Lower leg skin (tissue), 4 donors: ENCODE measurements around the gene TEC. TPM values are rescaled to one million over a fixed set of nuclear protein-coding genes. Genes with fewer than 3 reads are reported as not detected.
"Not testable (repeated sequence)": the region's sequence is repeated elsewhere in the genome, so short reads cannot be mapped to it uniquely, and the experiment has no call there.

ENCODE experiments used
- DNase-seq, 2 donors: peaks; one replicate each; pipeline ENCODE4 v3.0.0-alpha.2; 2019; ENCODE audit warnings: low spot score in 2 of 2
- H3K4me3 ChIP-seq: fragments of 200-600 bp; sonication (generic); 2 replicates; pipeline ENCODE4 v1.5.1; 2017; ENCODE audit warnings: mild to moderate bottlenecking, low read depth; ENCODE audit not compliant: poor library complexity, severe bottlenecking
- CTCF ChIP-seq, 3 donors: fragments of 450-650 bp; IDR thresholded peaks; one replicate each; pipeline ENCODE4 v1.5.1; 2016; ENCODE audit warnings: antibody characterized with exemption in 3 of 3, mild to moderate bottlenecking in 3 of 3, moderate library complexity in 2 of 3
- POLR2A ChIP-seq, 2 donors: fragments of 450-650 bp; IDR thresholded peaks; one replicate each; pipeline ENCODE4 v1.6.1; 2016 to 2017; ENCODE audit warnings: antibody characterized with exemption in 2 of 2, mild to moderate bottlenecking in 1 of 2, moderate library complexity in 1 of 2
- WGBS, 2 donors: methylation state at CpG; one replicate each; pipeline ENCODE4 v1.1.5; 2018; 5-methylcytosine and 5-hydroxymethylcytosine counted together
- intact Hi-C: fragments of 100-400 bp; cut with DNase I; formaldehyde crosslinking; loops from one replicate; pipeline ENCODE4 v1.15.0; 2023; ENCODE audit warnings: low total_unique reads
- total RNA-seq, 4 donors: library from RNA; depleted of rRNA; stranded (reverse); fragments of >200 nt; gene quantifications; one replicate each; pipeline ENCODE4 v1.1.0, GENCODE V29; 2016

The TEC gene
- total RNA-seq, 4 donors from 2014 or later = 6.8 to 10.5 (median 8.8) TPM

- H3K4me3 ChIP-seq = no peak overlapping the region
- TF ChIP-seq POLR2A (IDR thresholded peaks at IDR 0.05) = no peak
- TF ChIP-seq CTCF (IDR thresholded peaks at IDR 0.05) = no peak
- 68 to 70% methylated on average over 6 of the region's 6 CpGs for WGBS, 2 donors
- intact Hi-C loops = no loop called here
- no peak for DNase-seq
Observed at GRCh38 chr4:48173056-48173991, 96.3 kb downstream of the TEC start.

- no peak overlapping the region for H3K4me3 ChIP-seq
- WGBS, 2 donors = 48 to 95% methylated on average over 4 of the region's 4 CpGs
Observed at GRCh38 chr4:48172651-48173050, 97.0 kb downstream of the TEC start.

GRCh38 chr4:48169636-48170035 is 100.0 kb downstream of the TEC start:
- no peak overlapping the region for H3K4me3 ChIP-seq
- intact Hi-C loops = no loop called here
- 0 to 91% methylated on average over 1 of the region's 1 CpG for WGBS, 2 donors
- no peak for TF ChIP-seq CTCF (IDR thresholded peaks at IDR 0.05)
- TF ChIP-seq POLR2A (IDR thresholded peaks at IDR 0.05) = no peak
- no peak for DNase-seq

More at GRCh38 chr4:48172651-48173050, 97.0 kb downstream of the TEC start:
- intact Hi-C loops = no loop called here
- TF ChIP-seq CTCF (IDR thresholded peaks at IDR 0.05) (no peak), POLR2A (IDR thresholded peaks at IDR 0.05) (no peak)
- DNase-seq = no peak

GRCh38 chr4:48167538-48168263 is 101.9 kb downstream of the TEC start:
- no peak overlapping the region for H3K4me3 ChIP-seq
- 74 to 92% methylated on average over 5 of the region's 5 CpGs for WGBS, 2 donors
- intact Hi-C loops = no loop called here
- TF ChIP-seq POLR2A (IDR thresholded peaks at IDR 0.05) = no peak
- no peak for TF ChIP-seq CTCF (IDR thresholded peaks at IDR 0.05)
- DNase-seq = no peak

- intact Hi-C loops = not testable (repeated sequence)
Observed at GRCh38 chr4:48164561-48164960, 105.1 kb downstream of the TEC start.

GRCh38 chr4:48163746-48164145 is 105.9 kb downstream of the TEC start:
- TF ChIP-seq POLR2A (IDR thresholded peaks at IDR 0.05) (no peak), CTCF (IDR thresholded peaks at IDR 0.05) (no peak)
- 84 to 85% methylated on average over 1 of the region's 1 CpG for WGBS, 2 donors
- DNase-seq = no peak
- intact Hi-C loops = no loop called here
- H3K4me3 ChIP-seq = no peak overlapping the region

More at GRCh38 chr4:48164561-48164960, 105.1 kb downstream of the TEC start:
- WGBS, 2 donors = 95% methylated on average over 9 of the region's 9 CpGs
- H3K4me3 ChIP-seq, DNase-seq: not testable (repeated sequence)
